Tibial artery (tissue), 4 donors: Measurements from ENCODE around the gene NABP2.
"Not testable (repeated sequence)": the region's sequence is repeated elsewhere in the genome, so short reads cannot be mapped to it uniquely, and the experiment has no call there.

ENCODE experiments used
- DNase-seq, 2 donors: peaks; one replicate each; pipeline ENCODE4 v3.0.0-alpha.2; 2019
- H3K27ac ChIP-seq, 2 donors: fragments of 200-600 bp; sonication (generic) in 1 of 2; 1 replicate in 1 of 2; 2 replicates in 1 of 2; pipeline ENCODE4 v1.5.1; 2018 to 2019; ENCODE audit warnings: mild to moderate bottlenecking in 1 of 2
- H3K27me3 ChIP-seq, 2 donors: fragments of 200-600 bp; sonication (generic) in 1 of 2; one replicate each; pipeline versions ENCODE4 v1.5.1 to v1.6.0; 2016 to 2019
- H3K36me3 ChIP-seq, 3 donors: fragments of 200-600 bp; sonication (generic) in 2 of 3; one replicate each; pipeline ENCODE4 v1.5.1; 2016 to 2019; ENCODE audit warnings: mild to moderate bottlenecking in 2 of 3
- H3K4me1 ChIP-seq, 4 donors: fragments of 200-600 bp; sonication (generic) in 2 of 4; 1 replicate in 3 of 4; 2 replicates in 1 of 4; pipeline ENCODE4 v1.5.1; 2016 to 2019
- H3K4me3 ChIP-seq, 2 donors: fragments of 200-600 bp; sonication (generic) in 1 of 2; 1 replicate in 1 of 2; 2 replicates in 1 of 2; pipeline ENCODE4 v1.5.1; 2018 to 2019; ENCODE audit warnings: mild to moderate bottlenecking in 2 of 2
- H3K9me3 ChIP-seq, 3 donors: fragments of 200-600 bp; sonication (generic) in 1 of 3; one replicate each; pipeline ENCODE4 v1.5.1; 2016 to 2019
- CTCF ChIP-seq, 2 experiments: fragments of 200-600 bp in 1 of 2; fragments of 450-650 bp in 1 of 2; IDR thresholded peaks; one replicate each; pipeline ENCODE4 v1.5.1; 2017 to 2019; ENCODE audit warnings: antibody characterized with exemption in 2 of 2, mild to moderate bottlenecking in 1 of 2, moderate library complexity in 1 of 2
- intact Hi-C: fragments of 100-400 bp; cut with DNase I; formaldehyde crosslinking; loops from one replicate; pipeline ENCODE4 v1.15.0; 2023; ENCODE audit warnings: low total_unique reads

Gene NABP2

GRCh38 chr12:56260380-56260779, 36.2 kb downstream of the NABP2 start:
- no peaks in the 10 kb centered on the region for H3K9me3 ChIP-seq
- DNase-seq: no peak
- H3K4me1 ChIP-seq: peaks cover 0 to 31% (median 24%) of the 10 kb centered on the region in 4 donors
- intact Hi-C loops: loop anchor here (5.0 kb wide), 1 partner anchor 128 kb away; no protein-coding TSS in a partner anchor
- TF ChIP-seq CTCF (IDR thresholded peaks at IDR 0.05): no peak
- no peak overlapping the region for H3K27ac ChIP-seq
- H3K27me3 ChIP-seq: no peaks in the 10 kb centered on the region
- H3K4me3 ChIP-seq: no peak overlapping the region
- peaks cover 6 to 10% (median 8%) of the 10 kb centered on the region in 3 donors for H3K36me3 ChIP-seq

DNA sequence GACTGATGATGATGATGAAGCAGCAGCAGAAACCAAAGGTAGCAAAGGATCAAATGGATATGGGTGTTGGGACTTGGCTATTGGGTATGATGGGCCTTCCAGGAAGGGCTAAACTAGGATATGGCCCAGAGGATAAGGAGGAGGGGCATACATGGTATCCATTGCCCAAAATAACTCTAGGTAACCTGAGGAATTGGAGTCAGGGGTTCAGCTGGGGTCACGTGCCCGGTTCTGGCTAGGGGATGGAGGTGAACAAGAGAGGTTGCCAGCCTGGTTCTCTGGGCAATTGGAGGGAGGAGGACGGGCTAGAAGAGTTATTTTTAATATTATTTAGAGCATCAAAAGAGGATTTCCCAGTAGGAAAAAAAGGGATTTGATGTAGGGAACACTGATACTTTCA, 36.8 kb downstream of the NABP2 start:
- Histone ChIP-seq H3K4me1 (peaks cover 0 to 30% (median 23%) of the 10 kb centered on the region in 4 donors), H3K27me3 (no peaks in the 10 kb centered on the region), H3K36me3 (peaks cover under 1 to 4% (median 3%) of the 10 kb centered on the region in 3 donors), H3K27ac (no peak overlapping the region), H3K4me3 (no peak overlapping the region), H3K9me3 (no peaks in the 10 kb centered on the region)
- TF ChIP-seq CTCF (IDR thresholded peaks at IDR 0.05): no peak
- intact Hi-C loops: loop anchor here (5.0 kb wide), 1 partner anchor 129 kb away; no protein-coding TSS in a partner anchor
- no peak for DNase-seq

- H3K27ac ChIP-seq: no peak overlapping the region
- H3K36me3 ChIP-seq: no peaks in the 10 kb centered on the region
- H3K9me3 ChIP-seq: no peaks in the 10 kb centered on the region
- no peak overlapping the region for H3K4me3 ChIP-seq
- no peak for TF ChIP-seq CTCF (IDR thresholded peaks at IDR 0.05)
- peaks cover 0 to 27% (median 20%) of the 10 kb centered on the region in 4 donors for H3K4me1 ChIP-seq
- no peak for DNase-seq
- intact Hi-C loops: loop anchor here (5.0 kb wide), 1 partner anchor 129 kb away; no protein-coding TSS in a partner anchor
- no peaks in the 10 kb centered on the region for H3K27me3 ChIP-seq
Observed at GRCh38 chr12:56261503-56262232, 37.5 kb downstream of the NABP2 start.

DNA sequence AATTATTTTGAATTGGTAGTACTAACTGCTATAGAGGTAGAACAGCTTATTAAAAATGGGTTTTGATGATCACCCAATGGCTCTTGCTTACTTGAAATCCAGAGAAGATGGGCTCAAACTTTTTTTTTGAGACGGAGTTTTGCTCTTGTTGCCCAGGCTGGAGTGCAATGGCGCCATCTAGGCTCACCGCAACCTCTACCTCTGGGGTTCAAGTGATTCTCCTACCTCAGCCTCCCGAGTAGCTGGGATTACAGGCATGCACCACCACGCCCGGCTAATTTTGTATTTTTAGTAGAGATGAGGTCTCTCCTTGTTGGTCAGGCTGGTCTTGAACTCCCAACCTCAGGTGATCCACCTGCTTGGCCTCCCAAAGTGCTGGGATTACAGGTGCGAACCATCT, 38.8 kb downstream of the NABP2 start:
- not testable (repeated sequence) for H3K9me3 ChIP-seq, H3K27ac ChIP-seq, H3K4me3 ChIP-seq, H3K27me3 ChIP-seq, H3K36me3 ChIP-seq, DNase-seq
- intact Hi-C loops: loop anchor here (5.0 kb wide), 1 partner anchor 131 kb away; no protein-coding TSS in a partner anchor
- peaks cover 0 to 27% (median 18%) of the 10 kb centered on the region in 4 donors for H3K4me1 ChIP-seq

DNA sequence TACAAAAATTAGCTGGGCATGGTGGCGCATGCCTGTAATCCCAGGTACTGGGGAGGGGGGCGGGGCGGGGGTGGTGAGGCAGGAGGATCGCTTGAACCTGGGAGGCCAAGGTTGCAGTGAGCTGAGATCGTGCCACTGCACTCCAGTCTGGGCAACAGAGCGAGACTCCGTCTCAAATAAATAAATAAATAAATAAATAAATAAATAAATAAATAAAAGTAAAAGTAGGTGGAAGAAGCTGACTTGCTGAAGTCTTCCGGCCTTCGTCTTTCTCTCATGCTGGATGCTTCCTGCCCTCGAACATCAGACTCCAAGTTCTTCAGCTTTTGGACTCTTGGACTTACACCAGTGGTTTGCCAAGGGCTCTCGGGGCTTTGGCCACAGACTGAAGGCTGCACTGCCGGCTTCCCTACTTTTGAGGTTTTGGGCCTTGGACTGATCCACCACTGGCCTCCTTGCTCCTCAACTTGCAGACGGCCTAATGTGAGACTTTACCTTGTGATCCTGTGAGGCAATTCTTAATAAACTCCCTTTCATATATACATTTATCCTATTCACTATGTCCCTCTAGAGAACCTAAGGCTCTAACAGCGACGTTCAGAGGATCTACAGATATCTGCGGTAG, 42.0 kb downstream of the NABP2 start:
- intact Hi-C loops, H3K27me3 ChIP-seq, H3K9me3 ChIP-seq, DNase-seq: not testable (repeated sequence)
- peaks cover 0 to 27% (median 14%) of the 10 kb centered on the region in 4 donors for H3K4me1 ChIP-seq
- peak overlapping the region; percentile 83 to 92 for H3K27ac ChIP-seq
- peaks cover 0 to 18% (median 0%) of the 10 kb centered on the region in 3 donors for H3K36me3 ChIP-seq
- H3K4me3 ChIP-seq: peak overlapping the region; percentile 59 to 73

GRCh38 chr12:56266693-56267442, 42.7 kb downstream of the NABP2 start, which contains the start of gene COQ10A:
TSS of gene COQ10A (plus strand) at chr12:56266942. CDS start at chr12:56267119, 177 bp downstream.
- H3K4me1 ChIP-seq: peaks cover 0 to 34% (median 18%) of the 10 kb centered on the region in 4 donors
- DNase-seq: peak; percentile 93 to 94
- peak; percentile 63 to 65 for TF ChIP-seq CTCF (IDR thresholded peaks at IDR 0.05)
- H3K27ac ChIP-seq: peak within 1 kb of the TSS; percentile 83 to 92
- no peaks in the 10 kb centered on the region for H3K9me3 ChIP-seq
- peak within 1 kb of the TSS; percentile 59 to 73 for H3K4me3 ChIP-seq
- peaks cover 0 to 25% (median 3%) of the 10 kb centered on the region in 3 donors for H3K36me3 ChIP-seq
- no peaks in the 10 kb centered on the region for H3K27me3 ChIP-seq
- intact Hi-C loops: no loop called here
